ENCODE data around the gene MTCL3.

Gene MTCL3

GRCh38 chr6:127452803-127453202, 66.3 kb downstream of the MTCL3 start:
- no peak overlapping the region for H3K4me3 ChIP-seq (ENCODE audit: low read length)
- no peak overlapping the region for H3K27ac ChIP-seq (ENCODE audit: low read length)
- H3K4me2 ChIP-seq (ENCODE audit: low read depth, low read length), result no peak overlapping the region
- H2AFZ ChIP-seq (ENCODE audit: low read length), result no peak overlapping the region
- no peaks in the 10 kb centered on the region for H3K36me3 ChIP-seq (replicated peaks; ENCODE audit: insufficient read depth, low read length)
- DNase-seq, result no peak
- H3F3A ChIP-seq (ENCODE audit: insufficient read depth, low read length), result no peaks in the 10 kb centered on the region
- no peaks in the 10 kb centered on the region for H4K20me1 ChIP-seq (ENCODE audit: insufficient read depth, low read length)
- no peaks in the 10 kb centered on the region for H3K79me2 ChIP-seq (ENCODE audit: low read length)
- H3K9ac ChIP-seq (ENCODE audit: low read length), result no peak overlapping the region
- H3K4me1 ChIP-seq (ENCODE audit: low read length), result no peaks in the 10 kb centered on the region
- no peaks in the 10 kb centered on the region for H3K9me2 ChIP-seq (replicated peaks; ENCODE audit: insufficient read depth, low read length)
- no peaks in the 10 kb centered on the region for H3K27me3 ChIP-seq (replicated peaks; ENCODE audit: insufficient read depth, low read length)
- H3K9me3 ChIP-seq (replicated peaks; ENCODE audit: insufficient read depth, low read length), result no peaks in the 10 kb centered on the region
- no peak for TF ChIP-seq EZH2 (optimal IDR thresholded peaks at IDR 0.05; ENCODE audit: low read depth, low read length)
- TF ChIP-seq EZH2phosphoT487 (IDR thresholded peaks at IDR 0.05; ENCODE audit: low read length), result no peak
- TF ChIP-seq, protein P1, sequence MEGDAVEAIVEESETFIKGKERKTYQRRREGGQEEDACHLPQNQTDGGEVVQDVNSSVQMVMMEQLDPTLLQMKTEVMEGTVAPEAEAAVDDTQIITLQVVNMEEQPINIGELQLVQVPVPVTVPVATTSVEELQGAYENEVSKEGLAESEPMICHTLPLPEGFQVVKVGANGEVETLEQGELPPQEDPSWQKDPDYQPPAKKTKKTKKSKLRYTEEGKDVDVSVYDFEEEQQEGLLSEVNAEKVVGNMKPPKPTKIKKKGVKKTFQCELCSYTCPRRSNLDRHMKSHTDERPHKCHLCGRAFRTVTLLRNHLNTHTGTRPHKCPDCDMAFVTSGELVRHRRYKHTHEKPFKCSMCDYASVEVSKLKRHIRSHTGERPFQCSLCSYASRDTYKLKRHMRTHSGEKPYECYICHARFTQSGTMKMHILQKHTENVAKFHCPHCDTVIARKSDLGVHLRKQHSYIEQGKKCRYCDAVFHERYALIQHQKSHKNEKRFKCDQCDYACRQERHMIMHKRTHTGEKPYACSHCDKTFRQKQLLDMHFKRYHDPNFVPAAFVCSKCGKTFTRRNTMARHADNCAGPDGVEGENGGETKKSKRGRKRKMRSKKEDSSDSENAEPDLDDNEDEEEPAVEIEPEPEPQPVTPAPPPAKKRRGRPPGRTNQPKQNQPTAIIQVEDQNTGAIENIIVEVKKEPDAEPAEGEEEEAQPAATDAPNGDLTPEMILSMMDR (IDR thresholded peaks at IDR 0.05; ENCODE audit: low read length), result no peak

GRCh38 chr6:127451388-127451787, 67.7 kb downstream of the MTCL3 start:
- Histone ChIP-seq H3K36me3 (replicated peaks; ENCODE audit: insufficient read depth, low read length) (no peaks in the 10 kb centered on the region), H3K27me3 (replicated peaks; ENCODE audit: insufficient read depth, low read length) (no peaks in the 10 kb centered on the region), H3K4me1 (ENCODE audit: low read length) (no peaks in the 10 kb centered on the region), H3K4me3 (ENCODE audit: low read length) (no peak overlapping the region), H3K9me3 (replicated peaks; ENCODE audit: insufficient read depth, low read length) (no peaks in the 10 kb centered on the region), H3K4me2 (ENCODE audit: low read depth, low read length) (no peak overlapping the region), H4K20me1 (ENCODE audit: insufficient read depth, low read length) (no peaks in the 10 kb centered on the region), H3K79me2 (ENCODE audit: low read length) (no peaks in the 10 kb centered on the region), H3K9me2 (replicated peaks; ENCODE audit: insufficient read depth, low read length) (no peaks in the 10 kb centered on the region), H3F3A (ENCODE audit: insufficient read depth, low read length) (no peaks in the 10 kb centered on the region), H2AFZ (ENCODE audit: low read length) (no peak overlapping the region), H3K27ac (ENCODE audit: low read length) (no peak overlapping the region), H3K9ac (ENCODE audit: low read length) (no peak overlapping the region)
- TF ChIP-seq EZH2 (optimal IDR thresholded peaks at IDR 0.05; ENCODE audit: low read depth, low read length) (no peak), EZH2phosphoT487 (IDR thresholded peaks at IDR 0.05; ENCODE audit: low read length) (no peak)
- TF ChIP-seq, protein P1 (IDR thresholded peaks at IDR 0.05; ENCODE audit: low read length), result no peak
- no peak for DNase-seq

DNA sequence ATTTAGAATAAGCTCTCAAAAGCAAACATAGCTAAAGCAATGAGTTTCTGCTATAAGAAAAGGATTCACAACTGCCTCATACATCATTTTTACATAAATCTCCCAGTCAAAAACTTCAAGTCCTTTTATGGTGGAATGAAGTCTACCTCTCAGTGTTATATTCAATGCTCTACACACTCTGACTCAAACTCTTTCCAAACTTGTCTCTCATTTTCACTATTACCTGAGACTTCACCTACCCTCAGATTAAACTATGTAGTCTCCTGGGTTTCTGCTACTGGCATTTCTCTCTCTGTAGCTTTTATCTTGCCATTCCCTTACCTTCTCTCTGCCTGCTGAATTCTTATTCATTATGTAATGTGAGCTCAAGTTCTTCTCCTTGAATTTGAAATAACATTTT, 71.4 kb downstream of the MTCL3 start:
- no peaks in the 10 kb centered on the region for H3K79me2 ChIP-seq (ENCODE audit: low read length)
- TF ChIP-seq, protein P1 (IDR thresholded peaks at IDR 0.05; ENCODE audit: low read length), result no peak
- TF ChIP-seq EZH2 (optimal IDR thresholded peaks at IDR 0.05; ENCODE audit: low read depth, low read length), result no peak
- TF ChIP-seq EZH2phosphoT487 (IDR thresholded peaks at IDR 0.05; ENCODE audit: low read length), result no peak
- H3K36me3 ChIP-seq (replicated peaks; ENCODE audit: insufficient read depth, low read length), result no peaks in the 10 kb centered on the region

More for the DNA sequence above, 71.4 kb downstream of the MTCL3 start:
- DNase-seq, result no peak
- Histone ChIP-seq H3K4me1 (ENCODE audit: low read length) (no peaks in the 10 kb centered on the region), H4K20me1 (ENCODE audit: insufficient read depth, low read length) (no peaks in the 10 kb centered on the region), H3K9me2 (replicated peaks; ENCODE audit: insufficient read depth, low read length) (no peaks in the 10 kb centered on the region), H3K27ac (ENCODE audit: low read length) (no peak overlapping the region), H2AFZ (ENCODE audit: low read length) (no peak overlapping the region), H3K9me3 (replicated peaks; ENCODE audit: insufficient read depth, low read length) (no peaks in the 10 kb centered on the region), H3K9ac (ENCODE audit: low read length) (no peak overlapping the region), H3F3A (ENCODE audit: insufficient read depth, low read length) (no peaks in the 10 kb centered on the region), H3K4me2 (ENCODE audit: low read depth, low read length) (no peak overlapping the region), H3K27me3 (replicated peaks; ENCODE audit: insufficient read depth, low read length) (no peaks in the 10 kb centered on the region), H3K4me3 (ENCODE audit: low read length) (no peak overlapping the region)
